A549 (cell line): Measurements from ENCODE around the gene TBCC. TPM values are rescaled to one million over a fixed set of nuclear protein-coding genes. Genes with fewer than 3 reads are reported as not detected.

Experiments
- ATAC-seq, 2 experiments: fragments of 200-7000 bp in 1 of 2; fragments of >200 bp in 1 of 2; cut with Nextera tagmentation in 1 of 2; cut with Tn5 transposase in 1 of 2; 3 replicates each; pipeline versions ENCODE4 v1.8.0 to v1.9.1; 2018 to 2020; ENCODE audit warnings: mild to moderate bottlenecking in 1 of 2, moderate library complexity in 1 of 2
- CTCF ChIA-PET: fragments of 300-600 bp; sonication (Branson Sonifier 250); formaldehyde crosslinking; extraction: SDS; loops from one replicate; lab custom pipeline; 2021; ENCODE audit warnings: antibody characterized with exemption, inconsistent platforms; lab: Yijun Ruan, JAX
- POLR2A ChIA-PET: fragments of 350-600 bp; formaldehyde crosslinking; extraction: SDS; loops from one replicate; lab custom pipeline; 2021; ENCODE audit warnings: antibody characterized with exemption, inconsistent platforms; lab: Yijun Ruan, JAX
- DNase-seq, 2 experiments: peaks; one replicate each; pipeline versions ENCODE4 v3.0.0 to v3.0.0-alpha.2; 2011 to 2016; ENCODE audit warnings: low read depth in 1 of 2, low spot score in 1 of 2
- FAIRE-seq: peaks from 2 replicates; lab custom pipeline; 2011; peaks lifted over from hg19 to GRCh38; lab: Jason Lieb, UNC
- H3K27ac ChIP-seq, 2 experiments: fragments of >200 bp; sonication (Bioruptor Twin); formaldehyde crosslinking; 3 replicates each; pipeline ENCODE4 v1.5.1; 2016 to 2017
- H3K4me1 ChIP-seq: fragments of >200 bp; sonication (Bioruptor Twin); formaldehyde crosslinking; 3 replicates; pipeline ENCODE4 v1.6.1; 2016
- H3K4me2 ChIP-seq: fragments of >200 bp; sonication (Bioruptor Twin); formaldehyde crosslinking; 3 replicates; pipeline ENCODE4 v1.6.1; 2016
- H3K4me3 ChIP-seq: fragments of >200 bp; sonication (Bioruptor Twin); formaldehyde crosslinking; 3 replicates; pipeline ENCODE4 v1.5.1; 2016
- H3K9me3 ChIP-seq: fragments of >200 bp; sonication (Bioruptor Twin); formaldehyde crosslinking; 3 replicates; pipeline ENCODE4 v1.6.1; 2016
- CHD4 ChIP-seq: fragments of 200-600 bp; sonication (generic); IDR thresholded peaks from 2 replicates; pipeline ENCODE4 v1.6.1; 2016; ENCODE audit warnings: antibody characterized with exemption, mild to moderate bottlenecking, borderline replicate concordance
- EP300 ChIP-seq, 2 experiments: fragments of >200 bp; sonication (Bioruptor Twin); formaldehyde crosslinking; IDR thresholded peaks; 2 replicates in 1 of 2; 3 replicates in 1 of 2; pipeline ENCODE4 v1.6.1; 2016 to 2017
- ESRRA ChIP-seq: fragments of 150-350 bp; IDR thresholded peaks from 2 replicates; pipeline ENCODE4 v1.6.1; 2014; ENCODE audit warnings: mild to moderate bottlenecking, low read length, borderline replicate concordance
- FOSB ChIP-seq: fragments of 250-450 bp; sonication (Bioruptor Pico); IDR thresholded peaks from 2 replicates; pipeline ENCODE4 v1.5.0; 2020; ENCODE audit warnings: mild to moderate bottlenecking, moderate library complexity
- FOXS1 ChIP-seq: fragments of 250-450 bp; sonication (Bioruptor Pico); IDR thresholded peaks from 2 replicates; pipeline ENCODE4 v1.5.0; 2020; ENCODE audit warnings: mild to moderate bottlenecking, moderate library complexity
- HDAC2 ChIP-seq: fragments of 200-600 bp; sonication (generic); IDR thresholded peaks from 2 replicates; pipeline ENCODE4 v1.6.1; 2016
- HOXA7 ChIP-seq: fragments of 250-450 bp; sonication (Bioruptor Pico); IDR thresholded peaks from 2 replicates; pipeline ENCODE4 v1.5.0; 2020; ENCODE audit warnings: mild to moderate bottlenecking, moderate library complexity
- HOXB13 ChIP-seq: fragments of 250-450 bp; sonication (Bioruptor Pico); IDR thresholded peaks from 2 replicates; pipeline ENCODE4 v1.5.0; 2020; ENCODE audit warnings: low read depth, mild to moderate bottlenecking, moderate library complexity
- JUNB ChIP-seq: fragments of >200 bp; sonication (Bioruptor Twin); formaldehyde crosslinking; IDR thresholded peaks from 2 replicates; pipeline ENCODE4 v1.6.1; 2016
- KDM5A ChIP-seq: fragments of 200-600 bp; sonication (generic); IDR thresholded peaks from 2 replicates; pipeline ENCODE4 v1.6.1; 2016; ENCODE audit warnings: antibody characterized with exemption, mild to moderate bottlenecking
- MAX ChIP-seq: IDR thresholded peaks from 2 replicates; pipeline ENCODE4 v1.6.1; 2012
- MAZ ChIP-seq: fragments of 150-350 bp; IDR thresholded peaks from 2 replicates; pipeline ENCODE4 v1.6.1; 2014; ENCODE audit warnings: antibody characterized with exemption, low read depth, low read length, borderline replicate concordance
- MYC ChIP-seq: IDR thresholded peaks from 2 replicates; pipeline ENCODE4 v1.6.1; 2012; ENCODE audit warnings: mild to moderate bottlenecking, inconsistent platforms, low read length, improper control_type of control experiment, borderline replicate concordance
- NFE2L2 ChIP-seq: fragments of 150-350 bp; conservative IDR thresholded peaks from 2 replicates; pipeline ENCODE4 v1.6.1; 2014; ENCODE audit warnings: low read length
- NR3C1 ChIP-seq: fragments of >200 bp; sonication (Bioruptor Twin); formaldehyde crosslinking; IDR thresholded peaks from 3 replicates; pipeline ENCODE4 v1.6.1; 2017
- PHF8 ChIP-seq: fragments of 200-600 bp; sonication (generic); IDR thresholded peaks from 2 replicates; pipeline ENCODE4 v1.6.1; 2016; ENCODE audit warnings: low read depth, mild to moderate bottlenecking, antibody characterized with exemption, moderate library complexity, borderline replicate concordance
- POLR2A ChIP-seq: IDR thresholded peaks from 2 replicates; pipeline ENCODE4 v1.6.1; 2012; ENCODE audit warnings: mild to moderate bottlenecking, low read length
- POLR2AphosphoS2 ChIP-seq: conservative IDR thresholded peaks from 2 replicates; pipeline ENCODE4 v1.6.1; 2012; ENCODE audit warnings: low read length, improper control_type of control experiment, inconsistent platforms
- RARB ChIP-seq: fragments of 250-450 bp; sonication (Bioruptor Pico); IDR thresholded peaks from 2 replicates; pipeline ENCODE4 v1.8.0; 2021; ENCODE audit warnings: mild to moderate bottlenecking, moderate library complexity
- RCOR1 ChIP-seq: fragments of 150-350 bp; IDR thresholded peaks from 2 replicates; pipeline ENCODE4 v1.6.1; 2014; ENCODE audit warnings: antibody characterized with exemption, low read length, low read depth
- USF2 ChIP-seq: fragments of 450-650 bp; IDR thresholded peaks from 2 replicates; pipeline ENCODE4 v1.6.1; 2014; ENCODE audit warnings: antibody characterized with exemption
- WGBS: methylation state at CpG from one replicate; pipeline ENCODE4 v1.1.6; 2017; ENCODE audit errors: missing lambda C conversion rate; 5-methylcytosine and 5-hydroxymethylcytosine counted together
- polyA plus RNA-seq, 4 experiments: library from polyadenylated mRNA; depleted of rRNA in 3 of 4; stranded (reverse); fragments of >200 nt; fragmentation: RNase III in 1 of 4; extraction: RNeasy Plus Mini Kit Qiagen cat#74134 plus additional on column Dnase treatment in 1 of 4; gene quantifications; 2 replicates in 3 of 4; 3 replicates in 1 of 4; pipeline ENCODE4 v1.2.3, GENCODE V29; 2011 to 2017
- TF ChIP-seq, protein P1 (sequence below): fragments of >200 bp; sonication (Bioruptor Twin); formaldehyde crosslinking; IDR thresholded peaks from 3 replicates; pipeline ENCODE4 v1.6.1; 2016
- TF ChIP-seq, protein P2 (sequence below): fragments of 250-450 bp; sonication (Bioruptor Pico); IDR thresholded peaks from 2 replicates; pipeline ENCODE4 v1.5.0; 2020; ENCODE audit warnings: low read depth, mild to moderate bottlenecking, moderate library complexity

The TBCC gene
- polyA plus RNA-seq, 2 of the 4 experiments (the other 2 are of a cell fraction): 10.2 to 12.4 TPM

- TF ChIP-seq, protein P1, sequence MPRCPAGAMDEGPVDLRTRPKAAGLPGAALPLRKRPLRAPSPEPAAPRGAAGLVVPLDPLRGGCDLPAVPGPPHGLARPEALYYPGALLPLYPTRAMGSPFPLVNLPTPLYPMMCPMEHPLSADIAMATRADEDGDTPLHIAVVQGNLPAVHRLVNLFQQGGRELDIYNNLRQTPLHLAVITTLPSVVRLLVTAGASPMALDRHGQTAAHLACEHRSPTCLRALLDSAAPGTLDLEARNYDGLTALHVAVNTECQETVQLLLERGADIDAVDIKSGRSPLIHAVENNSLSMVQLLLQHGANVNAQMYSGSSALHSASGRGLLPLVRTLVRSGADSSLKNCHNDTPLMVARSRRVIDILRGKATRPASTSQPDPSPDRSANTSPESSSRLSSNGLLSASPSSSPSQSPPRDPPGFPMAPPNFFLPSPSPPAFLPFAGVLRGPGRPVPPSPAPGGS: no peak
- TF ChIP-seq MAX (0 out of 2 replicates have a peak, but pooled peaks have one; percentile 24), RCOR1 (no peak)
These were observed 36.1 kb upstream of the TBCC start, which contains the start of gene BICRAL (continued) for GRCh38 chr6:42781796-42782688.

- POLR2A ChIA-PET: interaction anchor here (0.7 to 4.3 kb wide), 9 partner anchors 13 to 581 kb away, joined by 3 to 154 read pairs (median 4); partner anchors contain the start of genes RPL7L1 and TBCC
- Histone ChIP-seq H3K4me2 (peak overlapping the region; percentile 84), H3K9me3 (no peaks in the 10 kb centered on the region), H3K4me3 (peak overlapping the region; percentile 70), H3K4me1 (peaks cover 14% of the 10 kb centered on the region; the same call in 2 of the 3 replicates), H3K27ac (peak overlapping the region; percentile 100)
- DNase-seq (no peak), ATAC-seq (no peak), FAIRE-seq (no peak)
- TF ChIP-seq RARB (no peak), HDAC2 (no peak), NFE2L2 (no peak), MYC (no peak), FOSB (CRISPR knock-in tag) (no peak), NR3C1 (no peak), FOXS1 (no peak), MAX (no peak), ESRRA (no peak), PHF8 (no peak), MAZ (no peak), POLR2A (no peak), USF2 (no peak), KDM5A (no peak)
- CTCF ChIA-PET: no interaction called here
- WGBS: 0% methylated on average over 4 of the region's 4 CpGs
These were observed 35.6 kb upstream of the TBCC start for GRCh38 chr6:42781546-42781795.

GRCh38 chr6:42779521-42779920 is 33.6 kb upstream of the TBCC start:
- 90% methylated on average over 6 of the region's 6 CpGs for WGBS
- no peak for ATAC-seq
- no peak for DNase-seq
- Histone ChIP-seq H3K4me3 (no peak overlapping the region), H3K4me2 (no peak overlapping the region), H3K4me1 (peaks cover 15% of the 10 kb centered on the region), H3K9me3 (no peaks in the 10 kb centered on the region), H3K27ac (no peak overlapping the region)
- ChIA-PET POLR2A (interaction anchor here (0.6 kb wide), 3 partner anchors 10 to 528 kb away, joined by 3 to 5 read pairs (median 5); no protein-coding TSS in a partner anchor), CTCF (no interaction called here)
- no peak for FAIRE-seq
- no peak for TF ChIP-seq HOXA7 (CRISPR knock-in tag)
- no peak for TF ChIP-seq HOXB13 (CRISPR knock-in tag)
- TF ChIP-seq RCOR1: no peak
- TF ChIP-seq EP300 (IDR thresholded peaks at IDR 0.05): no peak
- TF ChIP-seq FOSB (CRISPR knock-in tag): no peak
- no peak for TF ChIP-seq JUNB
- TF ChIP-seq, protein P2, sequence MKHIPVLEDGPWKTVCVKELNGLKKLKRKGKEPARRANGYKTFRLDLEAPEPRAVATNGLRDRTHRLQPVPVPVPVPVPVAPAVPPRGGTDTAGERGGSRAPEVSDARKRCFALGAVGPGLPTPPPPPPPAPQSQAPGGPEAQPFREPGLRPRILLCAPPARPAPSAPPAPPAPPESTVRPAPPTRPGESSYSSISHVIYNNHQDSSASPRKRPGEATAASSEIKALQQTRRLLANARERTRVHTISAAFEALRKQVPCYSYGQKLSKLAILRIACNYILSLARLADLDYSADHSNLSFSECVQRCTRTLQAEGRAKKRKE (CRISPR knock-in tag): no peak
- no peak for TF ChIP-seq CHD4
- TF ChIP-seq POLR2AphosphoS2: no peak
